Muscle of leg (tissue), 11 donors: ENCODE results near the gene MYRF. TPM values are rescaled to one million over a fixed set of nuclear protein-coding genes. Genes with fewer than 3 reads are reported as not detected.

Source experiments
- DNase-seq: peaks from one replicate; pipeline ENCODE4 v3.0.0; 2013
- H3K27ac ChIP-seq: one replicate; pipeline ENCODE4 v1.5.1; 2013; ENCODE audit warnings: mild to moderate bottlenecking, low read length, control low read depth
- H3K27me3 ChIP-seq: one replicate; pipeline ENCODE4 v1.6.1; 2013; ENCODE audit warnings: low read length; ENCODE audit not compliant: control insufficient read depth, insufficient read depth
- H3K36me3 ChIP-seq: one replicate; pipeline ENCODE4 v1.6.1; 2013; ENCODE audit warnings: low read length; ENCODE audit not compliant: control insufficient read depth, insufficient read depth
- H3K4me1 ChIP-seq: one replicate; pipeline ENCODE4 v1.6.1; 2013; ENCODE audit warnings: low read length; ENCODE audit not compliant: control insufficient read depth, insufficient read depth
- H3K4me3 ChIP-seq: one replicate; pipeline ENCODE4 v1.5.1; 2013; ENCODE audit warnings: low read length, control low read depth
- H3K9me3 ChIP-seq: replicated peaks from 2 replicates; pipeline ENCODE4 v1.6.1; 2013; ENCODE audit warnings: low read depth, low read length; ENCODE audit not compliant: control insufficient read depth
- WGBS: methylation state at CpG from one replicate; pipeline ENCODE4 v1.1.5; 2013; ENCODE audit warnings: missing lambda C conversion rate; ENCODE audit not compliant: insufficient coverage; 5-methylcytosine and 5-hydroxymethylcytosine counted together
- polyA plus RNA-seq, 8 donors: library from polyadenylated mRNA; unstranded; fragments of 120-200 nt; gene quantifications; one replicate each; pipeline versions ENCODE4 v1.2.1 to v1.2.3, GENCODE V29; 2013; ENCODE audit warnings: inconsistent platforms in 1 of 8, low replicate concordance in 1 of 8; ENCODE audit not compliant: insufficient read length in 8 of 8, insufficient read depth in 1 of 8
- total RNA-seq: library from RNA; stranded (reverse); fragments of 120-200 nt; gene quantifications from one replicate; pipeline ENCODE4 v1.2.4, GENCODE V29; 2013

MYRF gene
- total and polyA plus RNA-seq, 9 donors: 0.49 to 3.3 (median 1.3) TPM

- Histone ChIP-seq H3K27ac (no peak overlapping the region), H3K9me3 (no peaks in the 10 kb centered on the region), H3K4me3 (no peak overlapping the region), H3K4me1 (peaks cover 45% of the 10 kb centered on the region), H3K36me3 (peaks cover 56% of the 10 kb centered on the region), H3K27me3 (no peaks in the 10 kb centered on the region)
- DNase-seq: no peak
- 72% methylated on average over 11 of the region's 13 CpGs for WGBS
Observed at GRCh38 chr11:61730240-61730994, 22.0 kb upstream of the MYRF start.

- no peaks in the 10 kb centered on the region for H3K27me3 ChIP-seq
- 80% methylated on average over 11 of the region's 19 CpGs for WGBS
- peak overlapping the region; percentile 7 for H3K27ac ChIP-seq
- no peak overlapping the region for H3K4me3 ChIP-seq
- peaks cover 45% of the 10 kb centered on the region for H3K4me1 ChIP-seq
- H3K9me3 ChIP-seq: no peaks in the 10 kb centered on the region
- no peak for DNase-seq
- peaks cover 57% of the 10 kb centered on the region for H3K36me3 ChIP-seq
Observed at GRCh38 chr11:61731211-61731951, 21.1 kb upstream of the MYRF start.

DNA sequence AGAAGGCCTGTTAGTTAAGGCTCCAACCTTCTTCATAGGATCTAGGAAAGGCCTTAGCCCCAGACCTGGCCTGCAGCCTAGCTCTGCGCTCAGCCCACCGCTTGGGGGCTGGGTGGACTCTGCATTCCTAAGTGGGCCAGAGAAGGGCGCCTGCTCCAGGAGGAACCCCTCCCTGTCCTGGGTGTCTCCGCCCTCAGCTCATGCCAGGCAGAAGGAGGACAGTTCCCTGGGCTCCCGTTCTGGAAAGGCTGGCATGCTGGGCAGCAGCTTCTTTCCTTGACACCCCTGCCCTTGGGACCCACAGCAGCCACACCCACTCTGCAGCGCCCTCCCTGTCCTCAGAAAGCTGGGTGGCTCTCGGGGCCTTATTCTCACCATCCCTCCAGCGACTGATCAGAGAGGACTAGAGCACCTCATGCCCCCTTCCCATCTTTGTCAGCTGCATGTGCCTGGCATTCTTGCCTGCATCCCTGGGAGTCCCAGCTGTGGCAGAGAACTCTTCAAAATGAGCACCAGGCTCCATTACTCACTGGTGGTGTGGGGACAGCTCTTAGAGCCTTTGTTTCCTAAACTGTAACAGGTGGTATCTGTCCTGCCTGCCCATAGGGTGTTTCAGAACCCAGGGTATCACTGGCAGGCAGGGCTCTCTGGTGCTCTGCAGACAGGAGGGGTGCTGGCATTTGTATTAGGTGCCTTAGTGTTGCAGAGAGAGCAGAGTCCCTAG lies 20.3 kb upstream of the MYRF start:
- no peak overlapping the region for H3K4me3 ChIP-seq
- H3K9me3 ChIP-seq: no peaks in the 10 kb centered on the region
- no peak for DNase-seq
- H3K27me3 ChIP-seq: no peaks in the 10 kb centered on the region
- H3K27ac ChIP-seq: peak overlapping the region; percentile 73
- H3K36me3 ChIP-seq: peaks cover 58% of the 10 kb centered on the region
- peaks cover 39% of the 10 kb centered on the region for H3K4me1 ChIP-seq
- WGBS: 63% methylated on average over 4 of the region's 8 CpGs

- no peak for DNase-seq
- Histone ChIP-seq H3K4me3 (no peak overlapping the region), H3K27ac (peak overlapping the region; percentile 73), H3K36me3 (peaks cover 60% of the 10 kb centered on the region), H3K4me1 (peaks cover 33% of the 10 kb centered on the region), H3K27me3 (no peaks in the 10 kb centered on the region), H3K9me3 (no peaks in the 10 kb centered on the region)
- 29% methylated on average over 3 of the region's 6 CpGs for WGBS
Observed at GRCh38 chr11:61732705-61733104, 19.7 kb upstream of the MYRF start.

GRCh38 chr11:61733120-61733978 lies 19.1 kb upstream of the MYRF start:
- Histone ChIP-seq H3K4me1 (peaks cover 28% of the 10 kb centered on the region), H3K27ac (peak overlapping the region; percentile 73), H3K36me3 (peaks cover 65% of the 10 kb centered on the region), H3K9me3 (no peaks in the 10 kb centered on the region), H3K4me3 (no peak overlapping the region), H3K27me3 (no peaks in the 10 kb centered on the region)
- peak; percentile 93 for DNase-seq
- 23% methylated on average over 12 of the region's 13 CpGs for WGBS

DNA sequence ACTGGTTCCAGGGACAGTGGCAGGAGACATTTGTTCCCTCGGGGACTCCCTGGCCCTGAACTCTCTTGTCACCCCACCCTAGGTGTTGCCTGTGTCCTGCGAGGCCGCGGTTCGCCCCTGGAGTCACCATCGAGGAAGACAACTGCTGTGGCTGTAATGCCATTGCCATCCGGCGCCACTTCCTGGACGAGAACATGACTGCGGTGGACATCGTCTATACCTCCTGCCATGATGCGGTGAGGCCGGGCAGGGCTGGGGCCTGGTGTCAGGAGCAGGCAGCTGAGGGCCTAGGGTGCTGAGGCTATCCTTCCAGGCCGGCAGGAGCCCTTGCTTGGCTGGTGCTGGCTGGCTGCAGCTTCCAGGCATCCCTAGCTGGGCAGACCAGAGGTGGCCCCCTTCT lies 17.7 kb upstream of the MYRF start:
- DNase-seq: no peak
- no peaks in the 10 kb centered on the region for H3K9me3 ChIP-seq
- peaks cover 30% of the 10 kb centered on the region for H3K4me1 ChIP-seq
- no peak overlapping the region for H3K27ac ChIP-seq
- peaks cover 62% of the 10 kb centered on the region for H3K36me3 ChIP-seq
- 95% methylated on average over 14 of the region's 14 CpGs for WGBS
- no peak overlapping the region for H3K4me3 ChIP-seq
- H3K27me3 ChIP-seq: no peaks in the 10 kb centered on the region

- no peaks in the 10 kb centered on the region for H3K9me3 ChIP-seq
- no peak for DNase-seq
- WGBS: 87% methylated on average over 13 of the region's 17 CpGs
- H3K36me3 ChIP-seq: peaks cover 60% of the 10 kb centered on the region
- no peak overlapping the region for H3K4me3 ChIP-seq
- no peak overlapping the region for H3K27ac ChIP-seq
- H3K4me1 ChIP-seq: peaks cover 36% of the 10 kb centered on the region
- H3K27me3 ChIP-seq: no peaks in the 10 kb centered on the region
Observed at GRCh38 chr11:61735391-61735790, 17.0 kb upstream of the MYRF start.

DNA sequence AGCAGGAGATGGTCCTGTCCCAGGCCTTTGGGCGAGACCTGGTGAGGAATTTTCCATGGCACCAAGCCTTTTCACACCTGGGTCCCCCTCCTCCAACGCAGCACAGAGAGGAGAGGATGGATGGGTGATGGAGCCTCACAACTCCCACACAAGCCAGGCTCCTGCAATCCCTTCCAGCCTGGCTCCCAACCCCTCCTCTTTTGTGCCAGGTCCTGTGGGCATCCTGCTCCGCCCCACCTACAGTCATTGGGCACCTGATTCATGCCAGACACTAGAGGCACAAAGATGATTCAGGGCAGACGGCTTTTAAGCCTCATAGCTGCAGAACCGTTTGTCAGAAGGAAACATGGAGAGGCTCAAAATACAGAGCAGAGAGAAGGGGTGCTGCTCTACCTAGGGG lies 16.1 kb upstream of the MYRF start:
- Histone ChIP-seq H3K27me3 (no peaks in the 10 kb centered on the region), H3K4me1 (peaks cover 32% of the 10 kb centered on the region), H3K4me3 (no peak overlapping the region), H3K27ac (no peak overlapping the region), H3K9me3 (no peaks in the 10 kb centered on the region), H3K36me3 (peaks cover 59% of the 10 kb centered on the region)
- 89% methylated on average over 2 of the region's 5 CpGs for WGBS
- no peak for DNase-seq

DNA sequence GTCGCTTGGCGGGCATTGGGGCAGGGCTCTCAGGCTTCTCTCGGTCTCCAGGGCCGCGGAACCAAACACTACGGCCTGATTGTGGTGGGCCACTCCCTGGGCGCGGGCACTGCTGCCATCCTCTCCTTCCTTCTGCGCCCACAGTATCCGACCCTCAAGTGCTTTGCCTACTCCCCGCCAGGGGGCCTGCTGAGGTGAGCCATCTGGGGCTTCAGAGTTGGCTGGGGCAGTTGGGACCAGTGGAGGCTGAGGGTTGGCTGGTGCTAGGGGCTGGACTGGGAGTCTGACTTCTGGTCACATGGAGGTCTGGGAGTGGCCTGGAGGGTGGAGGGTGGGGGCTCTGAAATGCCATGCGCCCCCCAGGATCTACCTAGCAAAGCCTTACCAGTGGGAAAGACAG lies 15.3 kb upstream of the MYRF start:
- peaks cover 63% of the 10 kb centered on the region for H3K36me3 ChIP-seq
- H3K9me3 ChIP-seq: no peaks in the 10 kb centered on the region
- no peak overlapping the region for H3K27ac ChIP-seq
- no peaks in the 10 kb centered on the region for H3K27me3 ChIP-seq
- DNase-seq: no peak
- no peak overlapping the region for H3K4me3 ChIP-seq
- WGBS: 94% methylated on average over 11 of the region's 12 CpGs
- peaks cover 28% of the 10 kb centered on the region for H3K4me1 ChIP-seq
